Adrenal gland (tissue), 12 donors: Measurements from ENCODE around the gene RPEL1. TPM values are rescaled to one million over a fixed set of nuclear protein-coding genes. Genes with fewer than 3 reads are reported as not detected.

Experiments used
- DNase-seq, 7 donors: peaks; one replicate each; pipeline ENCODE4 v3.0.0-alpha.2; 2019 to 2020
- H3K27ac ChIP-seq, 5 donors: fragments of 200-600 bp; sonication (generic) in 4 of 5; 1 replicate in 3 of 5; 2 replicates in 2 of 5; pipeline versions ENCODE4 v1.5.1 to v1.8.0; 2016 to 2020; ENCODE audit warnings: mild to moderate bottlenecking in 1 of 5
- H3K27me3 ChIP-seq: fragments of 200-600 bp; 2 replicates; pipeline ENCODE4 v1.8.0; 2021
- H3K36me3 ChIP-seq, 2 donors: fragments of 200-600 bp; replicated peaks in 1 of 2; 1 replicate in 1 of 2; 2 replicates in 1 of 2; pipeline versions ENCODE4 v1.5.1 to v1.8.0; 2018 to 2022
- H3K4me1 ChIP-seq, 2 donors: fragments of 200-600 bp; replicated peaks in 1 of 2; 1 replicate in 1 of 2; 2 replicates in 1 of 2; pipeline versions ENCODE4 v1.5.1 to v1.8.0; 2018 to 2021
- H3K4me3 ChIP-seq, 4 donors: fragments of 200-600 bp; sonication (generic) in 3 of 4; one replicate each; pipeline ENCODE4 v1.5.1; 2016 to 2018
- H3K9me3 ChIP-seq, 3 donors: fragments of 200-600 bp; sonication (generic) in 1 of 3; replicated peaks in 1 of 3; 1 replicate in 2 of 3; 2 replicates in 1 of 3; pipeline versions ENCODE4 v1.5.1 to v1.8.0; 2016 to 2021
- POLR2A ChIP-seq, 2 donors: fragments of 450-650 bp; IDR thresholded peaks; one replicate each; pipeline ENCODE4 v1.6.1; 2017; ENCODE audit warnings: antibody characterized with exemption in 2 of 2, mild to moderate bottlenecking in 2 of 2, moderate library complexity in 1 of 2
- WGBS, 4 donors: extraction: QIAGEN DNeasy Blood & Tissue Kit in 2 of 4; methylation state at CpG; one replicate each; pipeline versions ENCODE4 v1.1.5 to v1.1.7; 2013 to 2017; 5-methylcytosine and 5-hydroxymethylcytosine counted together
- intact Hi-C, 2 donors: fragments of 100-400 bp; cut with DNase I; formaldehyde crosslinking; loops; one replicate each; pipeline versions ENCODE4 v1.14.1 to v1.15.0; 2022 to 2023
- polyA plus RNA-seq, 3 donors: library from polyadenylated mRNA; stranded (reverse); fragments of 200-250 nt in 2 of 3; fragments of 350-450 nt in 1 of 3; fragmentation: Illumina TruSeq in 1 of 3; extraction: RNeasy Lipid Tissue Mini Kit (QIAGEN cat#74804) in 1 of 3; gene quantifications; one replicate each; pipeline ENCODE4 v1.2.3, GENCODE V29; 2013 to 2014
- total RNA-seq, 9 donors: library from RNA; depleted of rRNA in 4 of 9; stranded (reverse); fragments of >200 nt in 4 of 9; fragments of 120-200 nt in 1 of 9; fragmentation: NEBNext Ultra II Directional in 1 of 9; extraction: Animal tissue kit (Norgen Biotek cat#: 25700) in 1 of 9; gene quantifications; one replicate each; pipeline versions ENCODE4 v1.1.0 to v1.2.4, GENCODE V29; 2013 to 2023
- TF ChIP-seq, protein P1 (sequence below), 6 experiments: fragments of 450-650 bp in 4 of 6; fragments of 200-600 bp in 2 of 6; sonication (generic) in 1 of 6; IDR thresholded peaks; 1 replicate in 5 of 6; 2 replicates in 1 of 6; pipeline versions ENCODE4 v1.5.1 to v1.8.0; 2016 to 2021; ENCODE audit warnings: antibody characterized with exemption in 6 of 6, mild to moderate bottlenecking in 2 of 6, moderate library complexity in 1 of 6
- donor health status: healthy with polysubstance abuse.
- donor health status: Bipolar disorder and iron deficiency.
- donor health status: DM: yes; HTN: yes; CAD: no.
- donor health status: DM: no; HTN: no; CAD: no.
- donor health status: DM: no; HTN: no; CAD: no.
- donor health status: DM: yes; HTN: yes; CAD: no.

The RPEL1 gene
- total and polyA plus RNA-seq, 12 donors: 0.09 to 0.11 TPM; not detected in 10

DNA sequence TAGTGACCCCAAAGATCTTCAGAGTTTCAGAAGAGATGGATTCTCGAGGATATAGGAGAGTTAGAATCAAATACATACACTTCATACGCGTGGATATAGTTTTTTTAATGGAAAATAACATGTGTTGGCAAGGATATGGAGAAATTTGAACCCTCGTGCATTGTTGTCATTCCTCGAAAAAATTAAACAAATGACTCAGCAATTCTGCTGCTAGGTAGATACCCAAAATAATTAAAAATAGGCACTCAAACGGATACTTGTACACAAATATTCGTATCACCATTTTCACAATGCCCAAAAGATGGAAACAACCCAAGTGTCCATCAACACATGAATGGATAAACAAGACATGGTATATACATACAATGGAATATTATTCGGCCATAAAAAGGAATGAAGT, 47.0 kb upstream of the RPEL1 start:
- Histone ChIP-seq H3K4me1 (peaks cover 28 to 32% of the 10 kb centered on the region in 2 donors), H3K4me3 (no peak overlapping the region), H3K27me3 (no peaks in the 10 kb centered on the region), H3K27ac (no peak overlapping the region), H3K9me3 (no peaks in the 10 kb centered on the region), H3K36me3 (no peaks in the 10 kb centered on the region)
- WGBS, 4 donors: 87 to 95% (median 89%) methylated on average over 8 of the region's 8 CpGs
- intact Hi-C loops: loop anchor here in 1 of 2 donors (10.0 kb wide), 1 partner anchor 84 kb away; no protein-coding TSS in a partner anchor
- no peak for TF ChIP-seq POLR2A (IDR thresholded peaks at IDR 0.05)
- TF ChIP-seq, protein P1, sequence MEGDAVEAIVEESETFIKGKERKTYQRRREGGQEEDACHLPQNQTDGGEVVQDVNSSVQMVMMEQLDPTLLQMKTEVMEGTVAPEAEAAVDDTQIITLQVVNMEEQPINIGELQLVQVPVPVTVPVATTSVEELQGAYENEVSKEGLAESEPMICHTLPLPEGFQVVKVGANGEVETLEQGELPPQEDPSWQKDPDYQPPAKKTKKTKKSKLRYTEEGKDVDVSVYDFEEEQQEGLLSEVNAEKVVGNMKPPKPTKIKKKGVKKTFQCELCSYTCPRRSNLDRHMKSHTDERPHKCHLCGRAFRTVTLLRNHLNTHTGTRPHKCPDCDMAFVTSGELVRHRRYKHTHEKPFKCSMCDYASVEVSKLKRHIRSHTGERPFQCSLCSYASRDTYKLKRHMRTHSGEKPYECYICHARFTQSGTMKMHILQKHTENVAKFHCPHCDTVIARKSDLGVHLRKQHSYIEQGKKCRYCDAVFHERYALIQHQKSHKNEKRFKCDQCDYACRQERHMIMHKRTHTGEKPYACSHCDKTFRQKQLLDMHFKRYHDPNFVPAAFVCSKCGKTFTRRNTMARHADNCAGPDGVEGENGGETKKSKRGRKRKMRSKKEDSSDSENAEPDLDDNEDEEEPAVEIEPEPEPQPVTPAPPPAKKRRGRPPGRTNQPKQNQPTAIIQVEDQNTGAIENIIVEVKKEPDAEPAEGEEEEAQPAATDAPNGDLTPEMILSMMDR (IDR thresholded peaks at IDR 0.05): no peak
- no peak for DNase-seq

DNA sequence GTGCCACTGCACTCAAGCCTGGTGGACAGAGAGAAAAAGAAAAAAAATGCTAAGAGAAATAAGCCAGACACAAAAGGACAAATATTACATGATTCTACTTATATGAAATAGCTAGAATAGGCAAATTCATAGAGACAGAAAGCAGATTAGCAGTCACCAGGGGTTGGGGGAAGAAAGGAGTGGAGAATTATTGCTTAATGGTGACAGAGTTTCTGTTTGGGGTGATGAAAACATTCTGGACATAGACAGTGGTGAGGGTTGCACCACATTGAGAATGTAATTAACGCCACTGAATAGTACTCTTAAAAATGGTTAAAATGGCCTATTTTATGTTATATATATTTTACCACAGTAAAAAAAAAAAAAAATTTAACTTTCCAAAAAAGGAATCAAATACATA, 46.2 kb upstream of the RPEL1 start:
- H3K4me1 ChIP-seq: peaks cover 26 to 28% of the 10 kb centered on the region in 2 donors
- no peaks in the 10 kb centered on the region for H3K27me3 ChIP-seq
- TF ChIP-seq, protein P1 (IDR thresholded peaks at IDR 0.05): no peak
- intact Hi-C loops: loop anchor here in 1 of 2 donors (10.0 kb wide), 1 partner anchor 85 kb away; no protein-coding TSS in a partner anchor
- H3K36me3 ChIP-seq: no peaks in the 10 kb centered on the region
- H3K27ac ChIP-seq: no peak overlapping the region
- H3K4me3 ChIP-seq: no peak overlapping the region
- H3K9me3 ChIP-seq: no peaks in the 10 kb centered on the region
- WGBS, 4 donors: 80 to 87% (median 84%) methylated on average over 1 of the region's 1 CpG
- DNase-seq: no peak

DNA sequence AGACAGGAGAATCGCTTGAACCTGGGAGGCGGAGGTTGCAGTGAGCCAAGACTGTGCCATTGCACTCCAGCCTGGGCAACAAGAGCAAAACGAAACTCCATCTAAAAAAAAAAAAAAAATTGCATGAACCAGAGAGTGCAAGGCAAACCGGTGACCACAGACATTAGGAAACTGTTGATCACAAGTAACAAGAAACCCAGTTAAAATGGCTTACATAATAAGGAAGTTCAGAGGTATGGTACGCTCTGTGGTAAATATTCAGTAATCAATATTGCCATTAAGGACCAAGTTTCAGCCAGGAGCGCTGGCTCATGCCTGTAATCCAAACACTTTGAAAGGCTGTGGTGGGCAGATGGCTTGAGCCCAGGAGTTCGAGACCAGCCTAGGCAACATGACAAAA, 43.4 kb upstream of the RPEL1 start:
- TF ChIP-seq, protein P1 (IDR thresholded peaks at IDR 0.05): no peak
- TF ChIP-seq POLR2A (IDR thresholded peaks at IDR 0.05): no peak
- intact Hi-C loops: no loop called here
- Histone ChIP-seq H3K27me3 (no peaks in the 10 kb centered on the region), H3K4me1 (peaks cover 11 to 21% of the 10 kb centered on the region in 2 donors), H3K4me3 (no peak overlapping the region), H3K36me3 (no peaks in the 10 kb centered on the region), H3K9me3 (no peaks in the 10 kb centered on the region), H3K27ac (no peak overlapping the region)
- 72 to 83% (median 80%) methylated on average over 7 of the region's 7 CpGs for WGBS, 4 donors
- DNase-seq: no peak

DNA sequence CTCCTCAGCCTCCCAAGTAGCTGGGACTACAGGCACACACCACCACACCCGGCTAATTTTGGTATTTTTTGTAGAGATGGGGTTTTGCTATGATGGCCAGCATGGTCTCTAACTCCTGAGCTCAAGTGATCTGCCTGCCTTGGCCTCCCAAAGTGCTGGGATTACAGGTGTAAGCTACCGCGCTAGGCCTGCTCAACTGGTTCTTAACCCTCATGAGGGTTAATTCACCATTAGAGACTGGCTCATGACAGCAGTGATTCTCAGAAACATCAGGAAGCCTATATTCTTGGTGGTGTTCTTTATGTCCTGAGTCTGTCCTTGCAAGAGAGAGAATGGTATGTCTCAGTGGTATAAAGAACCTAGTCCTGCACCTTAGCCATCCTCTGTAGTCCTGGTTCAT, 42.2 kb upstream of the RPEL1 start:
- WGBS, 4 donors: 91 to 100% (median 97%) methylated on average over 3 of the region's 3 CpGs
- H3K4me3 ChIP-seq: no peak overlapping the region

More for the DNA sequence above, 42.2 kb upstream of the RPEL1 start:
- intact Hi-C loops: no loop called here
- DNase-seq: no peak
- TF ChIP-seq, protein P1 (IDR thresholded peaks at IDR 0.05): no peak
- no peak for TF ChIP-seq POLR2A (IDR thresholded peaks at IDR 0.05)
- no peak overlapping the region for H3K27ac ChIP-seq
- H3K36me3 ChIP-seq: no peaks in the 10 kb centered on the region
- H3K4me1 ChIP-seq: peaks cover under 1 to 12% of the 10 kb centered on the region in 2 donors
- no peaks in the 10 kb centered on the region for H3K9me3 ChIP-seq
- H3K27me3 ChIP-seq: no peaks in the 10 kb centered on the region
